IPS-18c (cell line): Measurements from ENCODE around the gene MYOG.
A peak's percentile ranks its signal among the peaks of the same experiment; 100 is the strongest.

Source experiments
- H3K4me3 ChIP-seq: 2 replicates; pipeline ENCODE4 v1.7.0; 2013; ENCODE audit warnings: low read depth, mild to moderate bottlenecking, low read length, moderate library complexity; ENCODE audit not compliant: insufficient read depth
- H3K9me3 ChIP-seq: one replicate; pipeline ENCODE4 v1.6.1; 2013; ENCODE audit warnings: mild to moderate bottlenecking, low read length, moderate library complexity; ENCODE audit not compliant: control insufficient read depth, insufficient read depth

The MYOG gene

DNA sequence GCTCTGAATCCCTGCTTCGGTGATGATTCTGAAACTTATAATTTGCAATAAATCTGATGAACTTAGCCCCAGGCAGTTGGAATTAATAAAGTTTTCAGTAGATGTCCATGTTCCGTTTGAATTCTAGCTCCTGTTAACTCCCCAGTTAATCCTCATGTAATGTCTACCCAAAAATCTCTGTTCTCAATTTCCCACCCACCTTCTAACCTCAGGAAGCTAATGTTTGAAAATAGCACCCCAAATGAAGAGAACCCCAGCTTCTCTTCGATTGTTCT, 3.6 kb downstream of the MYOG start:
- no peaks in the 10 kb centered on the region for H3K9me3 ChIP-seq
- no peak overlapping the region for H3K4me3 ChIP-seq

DNA sequence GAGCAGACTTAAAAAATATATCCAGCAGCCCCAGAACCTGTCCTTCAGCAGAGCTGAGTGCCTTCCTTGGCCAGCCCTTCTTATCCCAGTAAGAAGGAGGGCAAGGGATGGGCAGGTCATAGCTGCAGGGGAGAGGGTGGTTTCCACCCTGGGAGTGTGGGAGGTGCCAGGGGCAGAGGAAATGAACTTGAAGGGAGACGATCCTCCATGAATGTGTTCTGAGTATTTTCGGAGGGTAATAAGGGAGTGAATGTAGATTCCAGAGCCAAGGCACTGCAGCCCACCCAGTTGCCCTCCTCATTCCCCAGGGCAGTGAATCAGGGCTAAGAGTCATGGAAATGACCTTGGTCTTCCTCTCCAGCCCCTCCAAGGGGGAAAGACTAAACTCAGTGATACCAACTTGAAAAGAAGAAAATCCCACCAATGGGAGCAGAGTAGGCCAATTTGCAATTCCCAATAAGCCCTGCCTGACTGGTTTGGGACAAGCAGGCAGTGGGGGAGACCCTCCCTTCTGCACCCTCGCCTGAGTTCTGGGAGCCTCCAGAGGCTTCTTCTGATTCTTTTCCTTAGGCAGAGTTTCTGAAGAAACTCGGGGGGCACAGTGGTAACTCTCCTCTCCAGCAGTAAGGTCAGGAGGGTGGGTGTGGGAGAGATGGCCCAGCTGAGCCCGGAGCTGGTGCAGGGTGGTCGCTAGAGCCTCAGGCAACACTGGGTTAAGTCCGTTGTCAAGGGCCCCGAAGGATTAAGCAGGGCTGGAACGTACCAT, 4.2 kb downstream of the MYOG start:
- no peak overlapping the region for H3K4me3 ChIP-seq
- H3K9me3 ChIP-seq = no peaks in the 10 kb centered on the region

DNA sequence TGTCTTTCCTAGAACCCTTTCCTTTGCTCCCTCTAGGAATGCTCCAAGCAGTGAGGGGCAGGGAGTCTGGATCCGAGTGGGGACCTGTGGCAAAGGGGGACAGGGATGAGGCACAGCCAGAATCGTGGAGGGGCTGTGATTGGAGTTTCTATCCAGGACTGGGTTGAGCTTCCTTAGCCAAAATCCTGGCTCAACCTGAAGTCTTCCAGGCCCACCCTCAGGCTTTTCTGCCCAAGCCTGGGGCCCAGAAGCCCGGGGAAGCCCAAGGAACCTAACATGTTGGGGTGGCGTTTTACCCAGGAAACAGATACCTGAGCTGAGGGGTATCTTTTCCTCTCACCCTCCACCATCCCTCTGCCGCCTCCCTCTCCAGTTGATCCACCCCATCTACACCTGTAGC, 5.4 kb downstream of the MYOG start:
- H3K9me3 ChIP-seq = no peaks in the 10 kb centered on the region
- no peak overlapping the region for H3K4me3 ChIP-seq

DNA sequence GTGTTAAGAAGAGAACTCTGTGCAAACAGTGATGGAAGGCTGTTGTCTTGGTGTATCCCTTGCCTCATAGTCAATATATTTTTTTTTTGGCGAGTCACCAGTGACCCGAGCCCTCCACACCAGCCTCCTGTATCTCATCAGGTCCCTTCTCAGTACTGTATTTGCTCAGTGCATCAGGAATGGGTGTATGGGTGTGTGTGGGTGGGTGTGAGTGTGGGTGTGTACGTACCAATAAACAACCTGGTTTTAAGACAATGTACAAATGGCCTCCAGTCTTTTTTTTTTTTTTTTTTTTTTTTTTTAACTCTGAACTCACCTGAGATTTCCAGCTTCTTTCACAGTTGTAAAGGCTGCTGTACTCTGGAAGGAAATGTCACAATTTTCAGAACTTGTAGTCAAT, 7.3 kb downstream of the MYOG start:
- H3K4me3 ChIP-seq = no peak overlapping the region
- H3K9me3 ChIP-seq = no peaks in the 10 kb centered on the region

DNA sequence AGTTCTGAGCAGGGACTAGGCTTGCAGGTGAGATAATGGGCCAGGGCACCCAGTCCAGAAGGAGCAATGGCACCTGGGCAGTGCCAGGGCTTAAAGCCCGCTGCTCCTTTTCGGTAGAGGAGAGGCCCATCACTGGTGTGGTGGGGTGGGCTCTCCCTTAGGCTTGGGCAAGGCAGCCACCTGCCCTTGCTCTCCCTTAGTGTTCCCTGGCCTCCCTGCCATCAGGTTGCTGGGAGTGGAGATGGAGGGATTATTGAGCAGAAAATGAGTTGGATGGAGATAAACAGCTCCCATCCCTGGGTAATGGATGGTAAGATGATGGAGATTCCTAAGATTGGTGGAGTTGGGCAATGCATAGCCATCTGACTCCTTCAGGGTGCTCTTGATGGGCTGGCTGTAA, 7.9 kb downstream of the MYOG start:
- Histone ChIP-seq H3K4me3 (no peak overlapping the region), H3K9me3 (no peaks in the 10 kb centered on the region)

DNA sequence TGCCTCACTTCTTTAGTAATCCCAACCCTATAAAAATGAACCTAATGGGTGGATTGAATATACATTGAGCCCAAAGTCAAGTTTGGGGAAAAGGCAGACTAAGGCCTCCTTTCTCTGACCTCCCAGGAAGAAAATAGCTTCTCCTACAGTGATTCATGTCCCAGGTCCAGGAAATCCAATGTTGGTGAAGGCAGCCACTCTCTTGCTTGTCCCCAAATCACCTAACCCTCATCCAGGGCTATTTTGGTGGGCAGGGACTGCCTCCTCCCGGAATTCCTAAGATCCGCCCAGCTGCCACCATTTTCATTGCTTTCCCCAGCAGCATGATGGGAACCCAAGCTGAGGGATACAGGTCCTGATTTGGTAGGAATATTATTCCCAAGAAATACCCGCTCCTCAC, 8.4 kb downstream of the MYOG start:
- H3K9me3 ChIP-seq = no peaks in the 10 kb centered on the region

DNA sequence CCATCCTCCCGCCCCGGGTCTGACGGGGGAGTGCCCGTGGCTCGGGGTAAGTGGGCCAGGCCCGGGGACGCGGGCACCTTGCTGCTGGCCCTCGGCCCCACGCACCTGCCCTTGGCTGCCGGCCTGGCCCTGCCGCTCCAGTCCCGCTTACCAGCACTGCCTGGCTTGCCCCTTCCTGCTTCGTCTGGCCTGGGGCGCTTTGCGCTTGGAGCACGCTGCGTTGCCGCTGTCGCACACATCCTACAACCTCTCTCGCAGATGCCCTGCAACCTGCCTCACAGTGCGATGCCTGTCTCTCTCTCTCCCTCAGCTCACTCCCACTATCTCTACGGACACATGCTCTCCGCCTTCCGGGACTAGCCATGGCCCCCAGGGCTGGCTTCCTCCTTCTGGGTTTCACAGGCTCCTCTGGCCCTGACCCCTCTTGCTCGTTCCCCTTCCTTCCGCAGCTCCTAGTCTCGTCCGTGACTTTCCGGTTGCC, 9.7 kb downstream of the MYOG start:
- Histone ChIP-seq H3K9me3 (no peaks in the 10 kb centered on the region), H3K4me3 (peak overlapping the region; percentile 44)

More for the DNA sequence above, 8.4 kb downstream of the MYOG start:
- no peak overlapping the region for H3K4me3 ChIP-seq

DNA sequence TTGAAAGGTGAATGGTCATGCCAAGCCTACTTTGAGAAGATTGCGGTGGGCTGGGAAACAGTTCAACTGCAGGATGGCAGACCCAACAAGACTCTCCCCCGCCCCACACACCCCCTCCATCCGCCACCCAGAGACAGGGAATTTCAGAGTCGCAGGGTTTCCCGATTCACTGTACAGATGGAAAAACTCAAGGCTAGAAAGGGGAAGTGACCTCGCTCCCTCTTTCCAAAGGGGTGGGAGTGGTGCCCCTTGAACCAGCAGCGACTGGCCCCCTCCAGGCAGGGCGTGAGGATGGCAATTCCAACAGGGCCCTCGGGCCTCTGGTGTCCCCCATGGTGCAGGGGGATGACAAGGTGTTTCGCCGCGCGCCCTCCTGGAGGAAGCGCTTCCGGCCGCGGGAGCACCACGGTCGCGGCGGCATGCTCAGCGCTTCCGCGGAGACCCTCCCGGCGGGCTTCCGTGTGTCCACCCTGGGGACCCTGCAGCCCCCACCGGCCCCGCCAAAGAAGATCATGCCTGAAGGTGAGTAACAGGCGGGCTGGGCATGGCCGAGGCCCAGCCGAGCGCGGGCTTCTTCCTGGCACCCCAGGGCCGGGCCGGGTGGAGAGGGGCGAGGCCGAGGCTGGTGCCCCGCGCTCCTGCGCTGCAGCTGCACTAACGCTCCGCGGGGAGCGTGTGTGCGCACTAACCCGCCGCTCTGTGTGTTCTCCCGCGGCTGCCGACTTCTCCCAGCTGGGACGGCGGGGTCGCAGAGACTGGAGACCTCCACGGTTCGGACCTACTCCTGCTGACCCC, 10.4 kb downstream of the MYOG start:
- H3K9me3 ChIP-seq = no peaks in the 10 kb centered on the region
- peak overlapping the region; percentile 44 for H3K4me3 ChIP-seq

DNA sequence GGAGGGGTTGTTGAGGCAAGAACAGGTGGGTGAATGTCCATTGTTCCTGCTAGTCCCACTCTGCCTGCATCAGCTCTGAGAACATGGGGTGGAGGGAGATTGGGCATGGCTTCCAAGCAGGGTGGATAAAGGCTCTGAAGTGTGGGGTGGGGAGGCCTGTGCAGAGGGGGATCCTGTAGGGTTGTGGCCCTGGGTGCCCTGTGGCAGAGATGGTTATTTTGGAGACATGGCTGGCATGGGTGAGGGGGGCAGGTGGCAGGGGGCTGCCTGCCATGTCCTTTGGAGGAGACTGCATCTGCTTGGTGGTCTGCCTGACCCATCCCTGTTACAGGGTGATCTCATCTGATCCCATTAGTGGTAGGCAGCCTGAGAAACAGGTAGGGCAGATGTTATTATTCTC, 11.2 kb downstream of the MYOG start:
- no peak overlapping the region for H3K4me3 ChIP-seq
- no peaks in the 10 kb centered on the region for H3K9me3 ChIP-seq

DNA sequence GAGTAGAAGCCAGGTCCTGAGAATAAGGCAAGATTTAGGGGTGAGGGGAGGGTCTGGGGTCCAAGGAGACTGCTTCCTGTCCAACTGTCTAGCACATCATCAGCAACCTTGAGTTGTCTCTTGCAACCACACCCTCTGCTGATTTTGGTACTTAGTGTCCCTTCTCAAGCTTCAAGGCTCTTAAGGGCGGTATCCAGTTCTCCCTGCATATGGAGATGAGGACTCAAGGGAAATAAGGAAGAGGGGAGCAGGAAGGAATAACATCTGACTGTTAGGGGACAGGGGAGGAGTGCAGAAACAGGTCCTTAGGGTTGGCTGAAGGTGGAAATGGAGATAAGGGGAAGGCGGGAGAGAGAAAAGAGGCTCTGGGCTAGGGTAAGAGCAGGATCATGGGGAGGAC, 12.3 kb downstream of the MYOG start:
- H3K4me3 ChIP-seq = no peak overlapping the region
- no peaks in the 10 kb centered on the region for H3K9me3 ChIP-seq

DNA sequence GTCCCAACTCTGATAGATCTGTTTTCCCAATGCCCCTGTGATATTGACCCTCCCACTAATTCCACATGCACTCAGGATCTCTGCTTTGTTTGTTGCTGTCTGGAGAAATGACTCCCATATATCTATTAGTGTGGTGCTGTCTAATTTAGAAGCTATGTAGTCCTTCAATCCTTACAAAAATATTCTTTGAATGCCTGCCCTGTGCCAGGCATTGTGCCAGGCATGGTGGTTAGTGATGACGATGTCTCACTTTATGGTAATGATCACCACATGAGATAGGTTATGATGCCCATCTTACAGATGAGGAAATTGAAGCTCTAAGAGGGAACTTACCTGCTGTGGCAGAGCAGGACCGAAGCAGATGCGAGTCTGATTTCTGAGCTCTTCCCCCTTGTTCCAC, 12.9 kb downstream of the MYOG start:
- no peaks in the 10 kb centered on the region for H3K9me3 ChIP-seq
- H3K4me3 ChIP-seq = no peak overlapping the region

DNA sequence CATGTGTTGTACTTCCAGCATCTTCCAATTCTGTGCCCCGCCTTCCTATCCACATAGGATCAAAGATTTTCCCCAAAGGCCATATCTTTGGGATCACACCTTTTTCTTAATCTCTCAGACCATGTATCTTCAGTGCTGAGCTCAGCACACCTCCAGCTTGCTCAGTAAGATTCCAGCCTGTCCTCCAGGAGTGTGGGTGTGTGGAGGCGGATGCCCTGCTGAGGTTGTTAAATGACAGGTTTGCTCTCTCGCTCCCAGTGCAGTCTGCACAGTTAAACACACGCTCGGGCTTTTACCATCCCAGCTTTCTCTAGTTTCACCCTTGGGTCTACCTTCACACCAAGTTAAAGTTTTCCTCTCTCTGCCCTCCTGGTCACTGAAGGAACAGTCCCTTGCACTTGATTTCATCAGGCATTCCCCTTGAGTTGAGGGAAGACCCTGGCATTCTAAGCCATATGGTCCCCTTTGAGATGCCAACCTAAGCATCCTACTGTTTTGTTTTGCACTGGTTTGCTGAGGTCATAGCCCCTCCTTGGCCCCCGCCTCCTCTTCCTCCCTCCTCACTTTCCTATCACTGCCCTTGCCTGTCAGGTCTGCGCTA, 13.7 kb downstream of the MYOG start:
- Histone ChIP-seq H3K4me3 (no peak overlapping the region), H3K9me3 (no peaks in the 10 kb centered on the region)

DNA sequence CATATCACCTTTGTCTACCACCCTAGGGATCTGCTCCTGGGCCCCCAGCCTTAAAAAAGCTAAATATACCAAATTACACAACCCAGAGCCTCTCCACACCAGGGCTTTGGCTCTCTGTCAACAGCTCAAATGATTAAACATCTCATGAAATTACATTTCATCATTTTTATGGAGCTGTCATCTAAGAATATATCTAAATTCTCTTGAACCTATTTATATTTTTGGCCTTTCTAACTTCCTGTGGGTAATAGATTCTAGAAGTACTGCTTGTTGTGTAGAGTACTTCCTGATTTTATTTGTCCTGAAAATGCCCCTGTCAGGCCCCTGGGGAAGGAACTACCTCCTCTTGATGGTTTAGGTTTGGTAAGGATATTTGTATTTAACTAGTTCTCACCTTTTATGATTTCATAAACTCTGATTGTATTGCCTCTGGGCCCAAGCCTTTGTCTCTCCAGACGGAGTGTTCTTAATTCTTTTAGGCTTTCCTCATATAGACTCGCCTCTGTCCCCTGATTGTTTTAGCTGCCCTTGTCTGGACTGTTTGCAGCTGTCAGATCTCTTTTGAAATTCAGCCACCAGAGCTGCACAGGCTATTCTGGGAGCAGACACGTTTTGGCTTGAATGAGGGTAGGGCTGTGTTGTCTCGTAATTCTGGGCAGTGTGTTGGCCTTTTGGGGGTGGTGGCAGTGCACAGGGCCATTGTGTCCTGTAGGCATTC, 16.6 kb downstream of the MYOG start:
- no peaks in the 10 kb centered on the region for H3K9me3 ChIP-seq
- H3K4me3 ChIP-seq = no peak overlapping the region

DNA sequence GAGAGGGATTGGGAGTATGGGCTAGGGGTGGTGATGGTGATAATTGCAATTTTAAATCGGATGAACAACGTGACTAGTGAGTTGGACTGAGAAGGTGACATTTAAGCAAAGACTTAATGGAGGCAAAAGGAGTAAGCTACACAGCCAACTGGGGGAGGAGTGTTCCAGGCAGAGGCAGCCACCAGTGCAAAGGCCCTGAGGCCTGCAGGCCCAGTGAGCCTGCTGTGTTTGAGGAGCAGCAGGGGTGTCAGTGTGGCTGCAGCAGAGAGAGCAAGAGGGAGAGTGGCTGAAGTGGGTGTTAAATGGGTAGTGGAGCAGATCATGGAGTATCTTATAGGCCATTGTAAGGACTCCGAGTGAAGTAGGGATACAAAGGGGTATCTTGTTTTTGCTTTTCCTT, 18.8 kb downstream of the MYOG start:
- Histone ChIP-seq H3K4me3 (no peak overlapping the region), H3K9me3 (no peaks in the 10 kb centered on the region)

DNA sequence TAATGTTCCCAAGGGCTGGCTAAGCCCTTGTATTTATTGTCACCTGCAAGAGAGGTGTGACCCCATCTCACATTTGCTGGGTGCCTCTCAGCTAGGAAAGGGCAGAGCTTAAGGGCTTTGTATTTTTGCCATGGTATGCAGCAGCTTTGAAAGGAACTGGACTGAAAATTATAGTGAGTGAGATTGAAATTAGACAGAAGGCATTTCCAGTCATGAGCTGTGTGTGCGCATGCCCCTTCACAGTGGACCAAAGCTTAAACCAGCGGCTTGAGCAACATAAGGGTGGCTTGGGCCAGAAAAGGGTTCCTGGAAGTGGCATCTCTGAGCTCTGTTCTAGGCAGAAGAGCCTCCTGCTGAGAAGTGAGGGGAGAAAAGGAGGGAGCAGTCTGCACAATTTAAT, 19.8 kb downstream of the MYOG start:
- no peaks in the 10 kb centered on the region for H3K9me3 ChIP-seq
- H3K4me3 ChIP-seq = no peak overlapping the region

DNA sequence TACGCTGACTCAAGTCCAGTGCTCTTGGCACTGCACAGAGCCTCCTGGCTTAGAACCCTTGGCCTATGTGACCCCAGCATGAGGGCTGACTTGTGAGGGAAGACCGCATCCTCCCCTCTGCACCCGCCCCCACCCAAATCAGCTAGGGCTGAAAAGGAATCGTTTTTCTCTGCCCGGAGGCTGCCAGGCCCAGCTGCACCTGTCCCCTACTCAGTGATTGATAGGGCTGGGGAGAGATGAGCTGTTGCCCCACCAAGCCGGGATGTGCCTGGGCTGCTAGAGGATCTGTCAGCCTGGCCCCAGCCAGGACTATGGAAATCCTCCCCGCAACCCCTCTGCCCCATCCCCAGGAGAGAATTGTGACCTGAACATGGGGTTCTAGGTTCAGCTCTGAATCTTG, 20.6 kb downstream of the MYOG start:
- Histone ChIP-seq H3K9me3 (no peaks in the 10 kb centered on the region), H3K4me3 (no peak overlapping the region)

DNA sequence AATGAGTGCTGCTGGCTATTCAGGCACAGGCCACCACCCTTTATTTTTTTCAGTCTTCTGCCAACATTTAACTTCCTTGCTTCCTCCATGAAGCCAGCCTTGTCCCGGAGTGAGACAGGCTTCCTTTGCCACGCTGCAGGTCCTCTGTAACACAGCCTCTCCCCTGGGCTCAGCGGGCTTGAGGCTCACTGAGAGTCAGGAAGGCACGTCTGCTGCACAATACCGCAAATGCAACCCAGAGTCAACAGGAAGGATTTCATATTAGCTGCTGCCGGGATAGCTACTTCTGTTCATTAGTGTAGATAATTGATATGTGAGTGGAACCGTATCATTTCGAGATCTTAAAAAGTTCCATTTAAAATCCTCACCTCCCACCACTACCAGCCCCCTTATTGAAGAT, 22.5 kb downstream of the MYOG start:
- Histone ChIP-seq H3K9me3 (no peaks in the 10 kb centered on the region), H3K4me3 (no peak overlapping the region)

DNA sequence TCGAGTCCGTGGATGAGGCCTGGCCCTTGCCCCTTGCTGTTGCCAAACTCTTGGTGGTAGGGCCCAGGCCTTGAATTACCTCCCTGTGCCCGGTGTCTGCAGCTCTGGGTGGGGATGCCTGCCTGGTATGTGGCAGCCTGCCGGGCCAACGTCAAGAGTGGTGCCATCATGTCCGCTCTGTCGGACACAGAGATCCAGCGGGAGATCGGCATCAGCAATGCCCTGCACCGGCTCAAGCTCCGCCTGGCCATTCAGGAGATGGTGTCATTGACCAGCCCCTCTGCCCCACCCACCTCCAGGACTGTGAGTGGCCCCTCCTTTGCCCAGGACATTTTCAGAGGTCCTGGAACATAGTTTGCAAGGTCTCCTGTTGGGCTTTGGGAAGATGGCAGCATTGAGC, 25.7 kb downstream of the MYOG start:
- Histone ChIP-seq H3K4me3 (no peak overlapping the region), H3K9me3 (no peaks in the 10 kb centered on the region)
